ENCODE data around the gene NRXN2.

NRXN2 gene

GRCh38 chr11:64744544-64745188, 21.7 kb upstream of the NRXN2 start:
- in situ Hi-C loops (cut with MboI; ENCODE audit: low sequenced_read_pairs) = no loop called here

GRCh38 chr11:64743591-64744543, 20.9 kb upstream of the NRXN2 start, which contains the start of gene RASGRP2:
TSS of gene RASGRP2 (minus strand) at chr11:64744142. CDS start at chr11:64742866, 1,276 bp downstream.
- in situ Hi-C loops (cut with MboI; ENCODE audit: low sequenced_read_pairs) = no loop called here

GRCh38 chr11:64742889-64743590, 20.0 kb upstream of the NRXN2 start:
- in situ Hi-C loops (cut with MboI; ENCODE audit: low sequenced_read_pairs) = no loop called here

- in situ Hi-C loops (cut with MboI; ENCODE audit: low sequenced_read_pairs) = no loop called here
Measured at GRCh38 chr11:64742087-64742888, 19.3 kb upstream of the NRXN2 start.

- in situ Hi-C loops (cut with MboI; ENCODE audit: low sequenced_read_pairs) = no loop called here
Measured at GRCh38 chr11:64741375-64742086, 18.5 kb upstream of the NRXN2 start.

GRCh38 chr11:64739871-64740270, 16.9 kb upstream of the NRXN2 start:
- in situ Hi-C loops (cut with MboI; ENCODE audit: low sequenced_read_pairs) = no loop called here

GRCh38 chr11:64736654-64737053, 13.7 kb upstream of the NRXN2 start:
- in situ Hi-C loops (cut with MboI; ENCODE audit: low sequenced_read_pairs) = no loop called here

GRCh38 chr11:64735725-64736259, 12.8 kb upstream of the NRXN2 start:
- in situ Hi-C loops (cut with MboI; ENCODE audit: low sequenced_read_pairs) = no loop called here

GRCh38 chr11:64734811-64735724, 12.1 kb upstream of the NRXN2 start:
- in situ Hi-C loops (cut with MboI; ENCODE audit: low sequenced_read_pairs) = no loop called here

GRCh38 chr11:64731601-64732000, 8.6 kb upstream of the NRXN2 start:
- in situ Hi-C loops (cut with MboI; ENCODE audit: low sequenced_read_pairs) = no loop called here

GRCh38 chr11:64729851-64730382, 6.9 kb upstream of the NRXN2 start:
- in situ Hi-C loops (cut with MboI; ENCODE audit: low sequenced_read_pairs) = no loop called here

- in situ Hi-C loops (cut with MboI; ENCODE audit: low sequenced_read_pairs) = no loop called here
Measured at GRCh38 chr11:64728757-64729365, 5.9 kb upstream of the NRXN2 start.

GRCh38 chr11:64726867-64727530, 4.0 kb upstream of the NRXN2 start:
- in situ Hi-C loops (cut with MboI; ENCODE audit: low sequenced_read_pairs) = no loop called here

- in situ Hi-C loops (cut with MboI; ENCODE audit: low sequenced_read_pairs) = no loop called here
Measured at GRCh38 chr11:64726211-64726641, 3.2 kb upstream of the NRXN2 start.

- in situ Hi-C loops (cut with MboI; ENCODE audit: low sequenced_read_pairs) = no loop called here
Measured at GRCh38 chr11:64724863-64725532, 2.0 kb upstream of the NRXN2 start.

GRCh38 chr11:64723907-64724862, 1.2 kb upstream of the NRXN2 start:
- in situ Hi-C loops (cut with MboI; ENCODE audit: low sequenced_read_pairs) = no loop called here
